ENCODE measurements around the gene AGR3.
A peak's percentile ranks its signal among the peaks of the same experiment; 100 is the strongest.

AGR3 gene

DNA sequence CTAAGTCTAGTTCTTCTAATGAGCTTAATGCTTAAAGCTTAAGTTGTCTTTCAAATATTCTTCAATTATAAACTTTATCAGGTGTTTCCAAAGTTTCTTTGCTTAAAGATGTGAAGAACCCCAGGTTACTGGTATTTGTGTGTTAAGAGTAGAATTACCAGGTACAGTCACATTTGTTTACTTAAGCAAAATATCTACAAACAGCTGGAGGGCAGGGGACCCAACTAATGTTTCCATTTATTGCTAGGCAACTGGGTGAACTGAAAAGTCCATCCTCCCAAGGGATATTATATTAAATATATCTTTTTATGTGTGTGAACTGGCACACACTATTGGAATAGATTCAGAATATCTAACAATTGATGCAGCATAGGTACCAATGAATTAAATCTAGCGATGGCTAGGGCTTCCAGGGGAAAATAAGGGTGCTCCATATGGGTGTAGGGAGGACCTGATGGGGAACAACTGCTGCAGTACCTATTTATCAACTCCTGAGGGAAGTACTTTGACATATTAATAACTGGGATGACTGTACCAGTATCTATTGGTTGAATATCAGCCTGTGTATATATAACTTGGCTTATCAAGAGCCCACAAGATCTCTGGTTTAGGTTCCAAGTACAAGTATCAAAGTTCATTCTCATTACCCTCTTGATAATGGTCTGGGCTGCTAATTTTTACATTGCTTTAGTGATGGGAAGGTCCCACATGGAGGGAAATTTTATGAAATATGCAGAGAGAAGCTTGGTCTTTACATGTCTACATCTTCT is 10.3 kb upstream of the AGR3 start:
- no peak for DNase-seq (ENCODE audit: low spot score)
- TF ChIP-seq, protein P1, sequence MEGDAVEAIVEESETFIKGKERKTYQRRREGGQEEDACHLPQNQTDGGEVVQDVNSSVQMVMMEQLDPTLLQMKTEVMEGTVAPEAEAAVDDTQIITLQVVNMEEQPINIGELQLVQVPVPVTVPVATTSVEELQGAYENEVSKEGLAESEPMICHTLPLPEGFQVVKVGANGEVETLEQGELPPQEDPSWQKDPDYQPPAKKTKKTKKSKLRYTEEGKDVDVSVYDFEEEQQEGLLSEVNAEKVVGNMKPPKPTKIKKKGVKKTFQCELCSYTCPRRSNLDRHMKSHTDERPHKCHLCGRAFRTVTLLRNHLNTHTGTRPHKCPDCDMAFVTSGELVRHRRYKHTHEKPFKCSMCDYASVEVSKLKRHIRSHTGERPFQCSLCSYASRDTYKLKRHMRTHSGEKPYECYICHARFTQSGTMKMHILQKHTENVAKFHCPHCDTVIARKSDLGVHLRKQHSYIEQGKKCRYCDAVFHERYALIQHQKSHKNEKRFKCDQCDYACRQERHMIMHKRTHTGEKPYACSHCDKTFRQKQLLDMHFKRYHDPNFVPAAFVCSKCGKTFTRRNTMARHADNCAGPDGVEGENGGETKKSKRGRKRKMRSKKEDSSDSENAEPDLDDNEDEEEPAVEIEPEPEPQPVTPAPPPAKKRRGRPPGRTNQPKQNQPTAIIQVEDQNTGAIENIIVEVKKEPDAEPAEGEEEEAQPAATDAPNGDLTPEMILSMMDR (IDR thresholded peaks at IDR 0.05; ENCODE audit: extremely low read depth, missing control alignments): no peak

DNA sequence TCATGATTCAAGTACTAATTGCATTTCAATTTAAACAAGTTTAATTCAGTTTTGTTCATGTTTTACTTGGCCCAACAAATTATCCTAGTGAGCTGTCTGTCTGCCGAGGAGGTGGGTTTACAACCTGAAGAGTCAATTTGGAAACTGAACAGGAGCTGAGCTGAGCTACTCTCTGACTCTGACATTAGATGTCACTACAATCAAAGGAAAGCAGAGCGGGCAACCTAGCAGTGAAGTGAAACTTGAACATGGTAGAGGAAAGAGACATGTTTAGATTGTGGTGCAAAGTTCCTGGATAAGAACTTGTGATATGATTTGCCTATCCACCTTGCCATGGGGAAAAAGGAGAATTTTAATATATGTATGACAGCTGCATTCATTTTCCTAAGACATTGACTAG is 9.6 kb upstream of the AGR3 start:
- TF ChIP-seq, protein P1 (IDR thresholded peaks at IDR 0.05; ENCODE audit: extremely low read depth, missing control alignments): no peak
- peak; percentile 8 for DNase-seq (ENCODE audit: low spot score)

DNA sequence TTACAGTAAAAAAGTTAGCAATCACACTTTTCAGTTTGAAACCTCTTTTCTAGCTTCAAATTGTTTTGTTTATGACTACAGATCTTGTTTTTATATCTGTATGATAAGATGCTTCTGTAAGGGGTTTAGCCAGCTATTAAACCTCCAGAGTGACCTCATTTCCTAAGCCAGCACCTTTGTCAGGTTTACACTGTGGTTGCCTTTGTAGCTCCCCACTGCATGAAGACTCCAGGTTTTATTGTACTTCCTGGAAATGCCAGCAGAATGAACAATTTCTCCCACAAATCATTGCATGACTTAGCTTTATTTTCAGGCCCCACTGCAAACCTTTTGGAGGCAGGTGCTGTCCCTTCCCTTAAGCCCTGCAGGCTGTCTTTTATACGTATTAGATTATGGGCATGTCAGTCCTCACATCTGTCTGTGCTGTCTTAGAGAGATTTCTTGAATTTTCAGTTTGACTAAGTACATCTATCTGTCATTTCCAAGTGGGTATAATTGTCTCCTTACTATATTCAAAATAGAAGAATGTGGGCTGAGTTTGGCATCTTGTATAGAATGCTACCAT is 8.2 kb upstream of the AGR3 start:
- no peak for DNase-seq (ENCODE audit: low spot score)
- TF ChIP-seq, protein P1 (IDR thresholded peaks at IDR 0.05; ENCODE audit: extremely low read depth, missing control alignments): no peak

DNA sequence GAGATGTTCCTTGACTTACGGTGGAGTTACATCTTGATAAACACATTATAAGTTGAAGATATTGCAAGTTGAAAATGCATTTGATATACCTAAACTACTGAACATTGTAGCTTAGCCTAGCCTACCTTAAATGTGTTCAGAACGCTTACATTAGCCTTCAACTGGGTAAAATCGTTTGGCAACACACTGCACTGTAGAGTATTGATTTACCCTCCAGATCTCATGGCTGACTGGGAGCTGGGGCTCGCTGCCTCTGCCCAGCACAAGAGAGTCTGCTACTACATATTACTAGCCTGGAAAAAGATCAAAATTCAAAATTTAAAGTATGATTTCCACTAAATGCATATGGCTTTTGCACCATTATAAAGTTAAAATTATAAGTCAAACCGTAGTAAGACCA is 7.5 kb upstream of the AGR3 start:
- no peak for DNase-seq (ENCODE audit: low spot score)
- TF ChIP-seq, protein P1 (IDR thresholded peaks at IDR 0.05; ENCODE audit: extremely low read depth, missing control alignments): no peak

DNA sequence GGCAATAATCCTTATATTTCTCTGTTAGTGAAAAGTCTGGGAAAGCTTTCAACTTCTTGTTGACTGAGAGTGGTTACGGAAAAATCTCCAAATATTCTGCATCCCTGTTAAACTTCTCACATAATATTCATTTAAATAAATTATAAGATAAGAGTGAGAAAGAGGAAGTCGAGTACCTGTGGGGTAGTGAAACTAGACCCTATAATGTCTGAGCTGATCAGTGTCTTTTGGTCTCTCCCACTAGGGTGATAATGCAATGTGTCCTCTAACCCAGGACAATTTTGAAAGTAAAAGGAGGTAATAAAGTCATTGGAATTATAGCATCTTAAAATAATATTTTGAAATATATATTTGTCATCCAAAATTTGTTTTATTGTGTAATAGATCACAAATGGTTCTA is 2.1 kb upstream of the AGR3 start:
- TF ChIP-seq, protein P1 (IDR thresholded peaks at IDR 0.05; ENCODE audit: extremely low read depth, missing control alignments): no peak
- no peak for DNase-seq (ENCODE audit: low spot score)

DNA sequence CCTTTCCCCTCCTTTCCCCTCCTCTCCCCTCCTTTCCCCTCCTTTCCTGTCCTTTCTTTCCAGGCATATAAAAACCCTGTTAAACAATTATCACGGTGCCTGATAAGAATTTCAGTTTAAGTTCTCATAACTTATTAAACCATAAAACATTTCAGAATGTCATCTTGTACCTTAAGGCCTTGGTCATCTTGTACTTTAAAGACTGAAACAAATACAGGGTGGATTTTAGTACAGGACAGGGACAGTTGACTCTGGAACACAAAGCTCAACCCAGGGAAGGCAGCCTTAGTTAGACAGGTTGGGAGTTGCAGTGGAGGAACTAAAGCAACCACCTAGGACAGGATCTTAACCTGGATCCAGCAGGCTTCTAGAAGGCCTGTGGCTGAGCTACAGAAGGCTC is 1.2 kb downstream of the AGR3 start:
- TF ChIP-seq, protein P1 (IDR thresholded peaks at IDR 0.05; ENCODE audit: extremely low read depth, missing control alignments): no peak
- DNase-seq (ENCODE audit: low spot score): no peak

DNA sequence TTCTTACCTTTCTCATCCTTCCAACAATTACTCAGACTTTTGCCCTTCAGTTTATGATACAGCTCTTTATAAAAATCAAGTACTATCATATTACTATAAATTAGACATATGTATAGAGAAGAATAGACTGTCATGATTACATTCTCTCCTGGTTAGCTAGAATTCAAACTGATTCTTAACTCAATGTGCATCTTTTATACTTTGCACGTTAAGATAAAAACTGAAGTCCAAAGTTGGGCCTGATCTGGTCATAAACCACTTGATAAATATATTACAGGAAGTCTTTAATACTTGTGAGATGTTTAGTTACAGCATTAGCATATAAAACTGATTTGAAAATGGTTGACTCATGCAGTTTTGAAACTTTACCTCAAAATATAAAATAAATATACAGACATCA is 2.6 kb downstream of the AGR3 start:
- TF ChIP-seq, protein P1 (IDR thresholded peaks at IDR 0.05; ENCODE audit: extremely low read depth, missing control alignments): no peak
- no peak for DNase-seq (ENCODE audit: low spot score)
